Activated B cell treated with CpG ODN at 0.5 μM for 24 hours (primary cell): Measurements from ENCODE around the gene PPP1R12B. TPM values are rescaled to one million over a fixed set of nuclear protein-coding genes. Genes with fewer than 3 reads are reported as not detected.
"Not testable (repeated sequence)": the region's sequence is repeated elsewhere in the genome, so short reads cannot be mapped to it uniquely, and the experiment has no call there.

Source experiments
- ATAC-seq: fragments of 200-7000 bp; cut with Tn5 transposase; one replicate; pipeline ENCODE4 v1.10.0; 2021; ENCODE audit warnings: low read depth, mild to moderate bottlenecking, moderate library complexity
- CTCF ChIA-PET: fragments of 350-600 bp; sonication (Branson Sonifier 250); formaldehyde crosslinking; loops from one replicate; lab custom pipeline; 2021; ENCODE audit warnings: antibody characterized with exemption; lab: Charles Lee
- POLR2A ChIA-PET: fragments of 350-600 bp; sonication (Branson Sonifier 250); formaldehyde crosslinking; loops from one replicate; lab custom pipeline; 2021; ENCODE audit warnings: antibody characterized with exemption; lab: Charles Lee
- DNase-seq: peaks from one replicate; pipeline ENCODE4 v3.0.0; 2022
- H3K27ac Mint-ChIP-seq: one replicate; pipeline ENCODE4 v1.8.0; 2020; ENCODE audit warnings: mixed read lengths
- H3K27me3 Mint-ChIP-seq: one replicate; pipeline ENCODE4 v1.8.0; 2021; ENCODE audit warnings: mixed read lengths
- H3K36me3 Mint-ChIP-seq: one replicate; pipeline ENCODE4 v1.8.0; 2021; ENCODE audit warnings: low read depth, mixed read lengths
- H3K4me1 Mint-ChIP-seq: one replicate; pipeline ENCODE4 v1.8.0; 2021; ENCODE audit warnings: mixed read lengths
- H3K4me3 Mint-ChIP-seq: one replicate; pipeline ENCODE4 v1.8.0; 2020; ENCODE audit warnings: mild to moderate bottlenecking, mixed read lengths
- H3K9me3 Mint-ChIP-seq: one replicate; pipeline ENCODE4 v1.8.0; 2020; ENCODE audit warnings: mixed read lengths
- intact Hi-C: fragments of 100-400 bp; cut with micrococcal nuclease; formaldehyde crosslinking; loops from one replicate; pipeline ENCODE4 v1.15.1; 2024
- total RNA-seq: library from RNA; stranded (reverse); gene quantifications from 2 replicates; pipeline ENCODE4 v1.2.3, GENCODE V29; 2022
- TF ChIP-seq, protein P1 (sequence below): fragments of 200-600 bp; IDR thresholded peaks from one replicate; pipeline ENCODE4 v1.8.0; 2022; ENCODE audit warnings: antibody characterized with exemption, mild to moderate bottlenecking

The PPP1R12B gene
- total RNA-seq, 1 donor from 2014 or later = 25.7 TPM

DNA sequence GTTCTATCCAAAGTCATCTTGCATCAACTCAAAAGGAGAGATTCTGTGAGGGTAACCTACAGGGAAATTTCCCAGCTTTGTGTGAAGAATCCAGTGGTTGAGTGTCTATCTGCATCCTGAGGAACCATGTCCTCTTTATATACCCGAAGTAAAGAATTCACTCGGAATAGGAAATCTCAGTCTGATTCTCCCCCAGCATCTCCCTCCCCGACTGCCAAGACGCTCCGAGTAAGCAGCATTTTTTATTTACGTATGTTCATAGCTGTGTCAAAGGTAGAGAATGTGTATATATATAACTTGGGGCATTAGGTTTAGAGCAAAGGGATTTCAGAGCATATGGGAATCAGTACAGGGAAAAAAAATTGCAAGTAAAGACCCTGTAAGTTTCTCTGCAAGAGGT is 191.5 kb downstream of the PPP1R12B start:
- Mint-ChIP-seq H3K4me1 (peaks cover 25% of the 10 kb centered on the region), H3K27ac (no peak overlapping the region), H3K9me3 (no peaks in the 10 kb centered on the region), H3K27me3 (no peaks in the 10 kb centered on the region), H3K36me3 (no peaks in the 10 kb centered on the region), H3K4me3 (no peak overlapping the region)
- TF ChIP-seq, protein P1, sequence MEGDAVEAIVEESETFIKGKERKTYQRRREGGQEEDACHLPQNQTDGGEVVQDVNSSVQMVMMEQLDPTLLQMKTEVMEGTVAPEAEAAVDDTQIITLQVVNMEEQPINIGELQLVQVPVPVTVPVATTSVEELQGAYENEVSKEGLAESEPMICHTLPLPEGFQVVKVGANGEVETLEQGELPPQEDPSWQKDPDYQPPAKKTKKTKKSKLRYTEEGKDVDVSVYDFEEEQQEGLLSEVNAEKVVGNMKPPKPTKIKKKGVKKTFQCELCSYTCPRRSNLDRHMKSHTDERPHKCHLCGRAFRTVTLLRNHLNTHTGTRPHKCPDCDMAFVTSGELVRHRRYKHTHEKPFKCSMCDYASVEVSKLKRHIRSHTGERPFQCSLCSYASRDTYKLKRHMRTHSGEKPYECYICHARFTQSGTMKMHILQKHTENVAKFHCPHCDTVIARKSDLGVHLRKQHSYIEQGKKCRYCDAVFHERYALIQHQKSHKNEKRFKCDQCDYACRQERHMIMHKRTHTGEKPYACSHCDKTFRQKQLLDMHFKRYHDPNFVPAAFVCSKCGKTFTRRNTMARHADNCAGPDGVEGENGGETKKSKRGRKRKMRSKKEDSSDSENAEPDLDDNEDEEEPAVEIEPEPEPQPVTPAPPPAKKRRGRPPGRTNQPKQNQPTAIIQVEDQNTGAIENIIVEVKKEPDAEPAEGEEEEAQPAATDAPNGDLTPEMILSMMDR = no peak
- DNase-seq (no peak), ATAC-seq (no peak)
- ChIA-PET POLR2A (no interaction called here), CTCF (no interaction called here)
- intact Hi-C loops = no loop called here

DNA sequence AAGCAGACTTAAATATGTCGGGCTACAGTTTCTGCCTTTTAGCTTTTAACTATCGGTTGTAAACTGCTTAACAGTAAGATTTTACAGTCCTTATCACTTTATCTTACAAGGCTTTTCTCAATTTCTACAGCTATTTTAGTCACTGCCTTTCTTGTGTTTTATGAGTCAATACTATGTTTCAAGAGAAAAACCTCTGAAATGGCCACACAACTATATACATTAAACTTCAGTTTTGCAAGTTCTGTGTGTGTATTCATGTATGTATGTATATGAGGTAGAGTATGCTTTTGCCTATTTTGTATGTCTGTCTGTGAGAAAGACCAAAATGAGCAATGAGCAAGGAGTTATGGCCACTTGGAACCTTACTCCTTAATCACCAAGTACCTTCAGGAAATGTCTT is 191.9 kb downstream of the PPP1R12B start:
- peaks cover 25% of the 10 kb centered on the region for H3K4me1 Mint-ChIP-seq
- TF ChIP-seq, protein P1 = no peak
- H3K27ac Mint-ChIP-seq = no peak overlapping the region
- ChIA-PET CTCF (no interaction called here), POLR2A (no interaction called here)
- DNase-seq (no peak), ATAC-seq (no peak)
- no peak overlapping the region for H3K4me3 Mint-ChIP-seq
- no peaks in the 10 kb centered on the region for H3K36me3 Mint-ChIP-seq
- no peaks in the 10 kb centered on the region for H3K9me3 Mint-ChIP-seq
- no peaks in the 10 kb centered on the region for H3K27me3 Mint-ChIP-seq
- intact Hi-C loops = no loop called here

DNA sequence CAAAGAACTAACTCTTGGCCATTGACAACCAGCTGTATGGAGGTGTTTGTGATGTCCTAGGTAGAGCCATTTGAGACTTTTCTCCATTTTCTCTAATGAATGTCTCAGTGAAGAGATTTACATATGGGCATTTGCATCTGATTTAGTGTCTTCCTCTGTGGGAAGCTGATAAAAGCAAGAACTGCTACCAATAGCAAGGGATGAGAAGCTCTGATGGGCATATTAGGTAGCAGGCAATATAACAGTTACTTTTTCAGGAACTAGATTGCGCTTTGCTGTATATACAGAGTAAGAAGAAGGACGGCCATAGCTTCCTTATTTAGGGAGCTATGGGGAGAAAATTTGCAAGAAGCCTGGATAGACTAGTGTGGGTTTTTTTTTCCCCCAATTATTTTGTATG is 192.4 kb downstream of the PPP1R12B start:
- peaks cover 25% of the 10 kb centered on the region for H3K4me1 Mint-ChIP-seq
- H3K27me3 Mint-ChIP-seq, intact Hi-C loops, H3K36me3 Mint-ChIP-seq, H3K9me3 Mint-ChIP-seq, POLR2A ChIA-PET, DNase-seq, H3K4me3 Mint-ChIP-seq, CTCF ChIA-PET, ATAC-seq, H3K27ac Mint-ChIP-seq: not testable (repeated sequence)

DNA sequence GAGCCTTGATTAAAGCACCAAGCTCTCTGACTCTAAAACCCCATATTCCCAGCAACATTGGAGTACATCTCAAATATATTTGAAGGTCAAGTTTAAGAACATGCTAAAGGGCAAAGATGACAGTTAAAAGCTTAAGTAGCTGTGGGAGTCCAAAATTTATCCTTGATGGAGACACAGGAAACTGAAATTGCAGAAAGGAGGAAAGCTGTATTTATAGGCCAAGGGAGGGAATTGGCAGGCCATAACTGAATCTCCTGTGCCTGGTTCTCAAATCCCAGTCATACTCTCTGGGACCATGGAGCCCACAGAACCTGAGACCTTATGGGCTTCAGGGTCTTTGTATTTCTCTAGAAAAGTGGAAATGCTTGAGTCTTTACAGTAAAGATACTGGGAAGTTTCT is 193.9 kb downstream of the PPP1R12B start:
- H3K9me3 Mint-ChIP-seq, H3K27me3 Mint-ChIP-seq, DNase-seq, H3K4me3 Mint-ChIP-seq, intact Hi-C loops, H3K27ac Mint-ChIP-seq, ATAC-seq, CTCF ChIA-PET, H3K36me3 Mint-ChIP-seq, POLR2A ChIA-PET: not testable (repeated sequence)
- peaks cover 37% of the 10 kb centered on the region for H3K4me1 Mint-ChIP-seq

DNA sequence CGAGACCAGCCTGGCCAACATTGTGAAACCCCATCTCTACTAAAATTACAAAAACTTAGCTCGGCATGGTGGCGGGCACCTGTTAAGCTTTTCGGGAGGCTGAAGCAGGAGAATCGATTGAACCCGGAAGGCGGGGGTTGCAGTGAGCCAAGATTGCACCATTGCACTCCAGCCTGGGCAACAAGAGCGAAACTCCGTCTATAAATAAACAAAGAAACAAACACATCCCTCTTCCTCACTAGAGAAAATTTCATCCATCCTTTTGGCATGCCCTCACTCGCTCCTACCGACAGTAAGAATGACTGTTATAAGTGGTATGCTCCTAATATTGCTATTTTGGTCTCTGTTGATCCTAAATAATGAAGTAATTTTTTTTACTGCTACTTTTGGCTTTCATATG is 195.0 kb downstream of the PPP1R12B start:
- H3K4me3 Mint-ChIP-seq, intact Hi-C loops, H3K9me3 Mint-ChIP-seq, POLR2A ChIA-PET, H3K27me3 Mint-ChIP-seq, DNase-seq, CTCF ChIA-PET, H3K27ac Mint-ChIP-seq, H3K36me3 Mint-ChIP-seq, ATAC-seq: not testable (repeated sequence)
- H3K4me1 Mint-ChIP-seq = peaks cover 35% of the 10 kb centered on the region

DNA sequence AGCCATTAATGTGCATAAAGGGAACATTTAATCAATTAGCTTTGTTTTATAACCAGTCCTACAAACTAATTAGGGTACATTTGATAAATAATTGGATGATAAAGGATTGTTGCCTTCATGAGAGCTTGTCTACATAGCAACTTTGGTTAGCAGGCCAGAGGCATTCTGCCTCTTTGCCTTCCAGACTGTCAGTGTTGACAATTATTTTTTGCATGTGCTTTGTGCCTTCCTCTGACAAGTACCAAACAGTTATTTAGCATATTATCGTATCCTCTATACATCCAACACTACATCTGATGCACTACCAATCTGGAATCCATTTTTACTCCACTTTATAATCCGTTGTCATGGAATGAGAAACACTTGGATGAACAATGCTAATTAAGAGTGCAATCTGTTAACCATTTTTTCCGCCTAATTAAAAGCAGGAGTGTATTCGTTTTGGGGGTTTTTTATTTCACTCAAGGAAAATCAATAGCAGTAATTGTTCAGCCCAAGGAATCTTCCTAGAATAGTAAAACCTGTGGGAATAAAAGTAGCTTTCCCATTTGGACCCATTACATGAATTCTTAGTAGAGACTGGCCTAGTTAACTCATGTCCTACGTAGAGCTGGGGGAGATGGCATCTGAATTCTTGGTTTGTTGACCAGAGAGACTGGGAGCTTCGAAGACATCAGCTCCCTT is 196.4 kb downstream of the PPP1R12B start:
- H3K4me3 Mint-ChIP-seq, H3K27ac Mint-ChIP-seq, CTCF ChIA-PET, H3K36me3 Mint-ChIP-seq, H3K9me3 Mint-ChIP-seq, POLR2A ChIA-PET, DNase-seq, intact Hi-C loops, H3K27me3 Mint-ChIP-seq, ATAC-seq: not testable (repeated sequence)
- H3K4me1 Mint-ChIP-seq = peaks cover 22% of the 10 kb centered on the region

DNA sequence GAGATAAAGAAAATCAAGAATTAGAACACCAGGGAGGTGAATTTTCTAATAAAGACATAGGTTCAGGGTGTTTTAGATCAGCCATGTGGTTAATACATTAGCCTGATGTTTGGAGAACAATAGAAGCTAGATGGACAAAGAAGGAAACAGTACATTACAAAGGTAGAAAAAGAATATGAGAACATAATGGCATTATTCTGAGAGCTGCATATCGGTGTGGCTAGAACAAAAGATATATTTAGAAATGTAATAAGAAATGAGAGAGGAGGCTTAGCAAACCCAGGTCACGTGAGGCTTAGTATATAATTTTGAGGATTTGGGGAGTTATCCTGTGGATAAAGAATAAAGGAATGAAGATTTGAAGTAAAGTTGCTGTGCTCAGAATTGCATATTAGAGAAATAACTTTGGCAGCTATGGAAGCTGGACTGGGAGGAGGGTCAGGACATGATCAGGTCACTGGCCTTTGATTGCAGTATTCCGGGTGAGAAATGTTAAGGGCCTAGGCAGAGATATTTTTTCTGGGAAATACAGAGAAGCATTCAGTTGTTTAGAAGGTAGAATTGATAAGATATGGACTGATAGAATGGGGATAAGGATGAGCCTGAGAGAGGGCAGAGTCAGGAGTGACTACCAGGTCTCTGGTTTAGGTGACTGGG is 197.3 kb downstream of the PPP1R12B start:
- H3K4me1 Mint-ChIP-seq = peaks cover 14% of the 10 kb centered on the region
- H3K36me3 Mint-ChIP-seq, intact Hi-C loops, CTCF ChIA-PET, DNase-seq, ATAC-seq, H3K27me3 Mint-ChIP-seq, H3K9me3 Mint-ChIP-seq, H3K4me3 Mint-ChIP-seq, POLR2A ChIA-PET, H3K27ac Mint-ChIP-seq: not testable (repeated sequence)

DNA sequence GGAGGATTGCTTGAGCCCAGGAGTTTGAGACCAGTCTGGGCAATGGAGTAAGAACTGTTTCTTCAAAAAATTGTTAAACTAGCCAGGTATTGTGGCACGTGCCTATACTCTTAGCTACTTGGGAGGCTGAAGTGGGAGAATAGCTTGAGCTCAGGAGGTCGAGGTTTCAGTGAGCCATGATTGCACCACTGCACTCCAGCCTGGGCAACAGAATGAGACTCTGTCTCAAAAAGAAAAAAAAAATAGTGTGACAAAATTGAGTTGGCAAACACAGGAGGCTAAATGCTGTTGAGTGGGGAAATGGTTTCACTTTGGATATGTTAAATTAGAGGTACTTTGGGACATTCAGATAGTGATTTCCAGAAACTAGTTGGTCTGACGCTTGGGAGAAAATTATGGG is 197.9 kb downstream of the PPP1R12B start:
- CTCF ChIA-PET, H3K36me3 Mint-ChIP-seq, POLR2A ChIA-PET, H3K27ac Mint-ChIP-seq, intact Hi-C loops, H3K9me3 Mint-ChIP-seq, ATAC-seq, DNase-seq, H3K4me3 Mint-ChIP-seq, H3K27me3 Mint-ChIP-seq: not testable (repeated sequence)
- peaks cover 12% of the 10 kb centered on the region for H3K4me1 Mint-ChIP-seq

DNA sequence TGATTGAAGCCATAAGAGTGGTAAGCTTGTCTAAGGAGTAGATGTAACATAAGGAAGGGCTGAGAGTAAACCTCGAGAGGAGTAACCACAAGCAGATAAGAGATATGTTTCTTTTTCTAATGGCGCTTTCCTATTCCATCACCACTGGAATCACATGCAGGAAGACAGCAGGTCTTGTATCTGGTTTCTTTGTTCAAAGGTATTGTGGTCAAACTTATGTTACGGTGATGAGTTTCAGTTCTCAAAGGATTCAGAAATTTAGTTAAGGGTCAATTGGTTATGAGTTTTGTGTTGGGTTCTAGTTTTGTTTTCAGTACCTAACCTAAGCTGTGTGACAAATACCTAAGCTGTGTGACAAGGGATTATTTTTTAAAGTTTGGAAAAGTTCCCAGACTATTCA is 198.3 kb downstream of the PPP1R12B start:
- ATAC-seq, H3K9me3 Mint-ChIP-seq, H3K27me3 Mint-ChIP-seq, DNase-seq, intact Hi-C loops, CTCF ChIA-PET, H3K36me3 Mint-ChIP-seq, POLR2A ChIA-PET, H3K4me3 Mint-ChIP-seq, H3K27ac Mint-ChIP-seq: not testable (repeated sequence)
- peaks cover 12% of the 10 kb centered on the region for H3K4me1 Mint-ChIP-seq
